ENCODE measurements around the gene GRAMD1C.
A peak's percentile ranks its signal among the peaks of the same experiment; 100 is the strongest.
"Not testable (repeated sequence)": the region's sequence is repeated elsewhere in the genome, so short reads cannot be mapped to it uniquely, and the experiment has no call there.

GRAMD1C gene

DNA sequence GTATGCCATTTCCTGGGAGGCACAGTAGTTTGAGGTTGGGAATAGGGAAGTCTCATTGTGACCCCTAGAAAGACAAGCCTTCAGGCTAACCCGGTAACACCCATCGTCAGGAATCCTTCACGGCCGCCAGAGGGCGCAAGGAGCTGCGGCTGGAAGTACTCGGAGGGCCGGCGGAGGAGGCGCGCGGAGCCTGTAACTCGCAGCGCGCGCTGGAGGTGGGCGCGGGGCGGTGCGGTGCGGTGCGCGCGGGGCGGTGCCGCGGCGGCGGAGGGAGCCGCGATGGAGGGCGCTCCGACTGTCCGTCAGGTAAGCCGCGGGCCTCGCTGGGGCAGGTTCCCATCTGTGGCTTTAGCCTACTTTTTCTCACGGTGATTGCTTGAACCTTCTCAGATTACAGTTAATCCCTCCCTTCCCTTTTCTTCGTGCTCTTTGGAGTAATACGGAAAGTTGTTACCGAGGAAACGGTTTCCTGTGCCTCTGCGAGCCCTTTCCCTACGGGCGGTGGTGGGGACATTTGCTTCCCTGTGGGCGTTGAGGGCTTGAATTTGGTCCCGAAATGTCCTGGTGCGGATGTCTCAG lies at the start of gene GRAMD1C:
TSS of gene GRAMD1C (plus strand) at position 158 of the 579 bp plus-strand sequence. CDS start at position 280, 122 bp downstream.
- peak; percentile 89 for DNase-seq

DNA sequence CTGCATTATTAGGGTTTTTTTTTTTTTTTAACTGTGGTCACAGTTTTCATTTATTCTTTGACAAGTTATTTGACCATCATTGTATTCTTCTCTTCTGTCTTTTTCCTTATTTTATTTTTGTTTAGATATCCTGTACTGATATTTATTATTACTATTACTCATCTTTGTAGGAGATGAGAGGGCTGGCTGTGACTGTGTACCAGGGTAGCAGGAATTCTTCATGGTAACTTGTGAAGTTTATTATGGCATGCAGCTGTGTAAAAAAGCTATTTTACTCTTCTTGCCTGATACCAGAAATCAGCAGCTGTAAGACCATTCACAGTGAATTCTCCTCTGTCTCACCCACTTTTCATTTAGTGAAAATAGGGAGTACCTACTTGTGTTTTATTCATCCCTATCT lies 47.2 kb upstream of the GRAMD1C start:
- no peak for DNase-seq

DNA sequence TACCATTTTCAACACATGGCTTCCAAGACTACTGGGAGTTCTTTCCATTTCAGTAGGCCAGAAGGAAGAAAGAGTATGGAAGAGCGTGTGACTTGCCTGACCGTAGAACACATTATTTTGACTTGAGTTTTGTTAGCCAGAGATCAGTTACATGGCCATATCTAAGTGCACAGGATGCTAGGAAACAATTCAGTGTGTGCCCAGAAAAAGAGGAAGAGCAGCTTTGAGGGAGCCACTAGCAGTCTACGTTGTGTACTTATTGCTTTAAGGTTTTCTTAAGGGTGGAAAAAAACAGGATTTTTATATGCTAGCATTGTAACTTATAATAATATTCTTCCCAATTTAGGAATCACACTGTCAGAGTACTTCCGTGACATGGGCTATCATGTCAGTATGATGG lies 44.1 kb upstream of the GRAMD1C start:
- DNase-seq = no peak

DNA sequence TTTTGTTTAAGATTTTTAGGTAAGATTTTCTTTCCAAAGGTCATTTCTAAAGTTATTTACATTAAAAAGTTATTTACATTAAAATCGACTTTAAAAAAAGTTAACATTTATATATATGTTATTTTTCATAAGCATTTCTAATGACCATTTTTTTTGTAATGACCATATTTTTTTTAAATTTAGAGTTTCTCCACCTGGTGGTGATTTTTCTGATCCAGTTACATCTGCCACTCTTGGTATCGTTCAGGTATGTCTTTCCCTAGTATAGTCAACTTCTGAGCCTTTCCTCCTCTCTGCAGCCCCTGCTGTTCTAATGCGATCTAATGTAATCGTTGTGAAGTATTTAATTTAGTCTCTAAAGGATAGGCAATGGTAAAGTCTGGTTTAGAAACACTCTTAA lies 42.9 kb upstream of the GRAMD1C start:
- no peak for DNase-seq

DNA sequence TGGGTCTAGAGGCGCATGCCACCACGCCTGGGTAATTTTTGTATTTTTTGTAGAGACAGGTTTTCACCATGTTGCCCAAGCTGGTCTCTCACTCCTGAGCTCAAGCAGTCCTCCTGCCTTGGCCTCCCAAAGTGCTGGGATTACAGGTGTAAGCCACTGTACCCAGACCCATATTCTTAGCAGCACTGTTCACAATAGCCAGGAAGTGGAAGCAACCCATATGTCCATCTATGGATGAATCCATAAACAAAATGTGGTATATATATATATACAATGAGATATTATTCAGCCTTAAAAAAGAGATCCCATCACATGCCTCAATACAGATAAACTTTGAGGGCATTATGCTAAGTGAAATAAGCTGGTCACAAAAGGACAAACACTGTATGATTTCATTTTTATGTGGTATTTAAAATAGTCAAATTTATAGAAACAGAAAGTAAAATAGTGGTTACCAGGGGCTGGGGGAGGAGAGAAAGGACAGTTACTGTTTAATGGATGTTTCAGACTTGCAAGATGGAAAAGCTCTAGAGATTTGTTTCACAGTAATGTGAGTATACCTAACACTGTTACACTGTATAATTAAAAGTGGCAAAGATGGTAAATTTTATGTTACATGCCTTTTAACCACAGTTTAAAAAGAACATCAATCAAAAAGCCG lies 35.7 kb upstream of the GRAMD1C start:
- DNase-seq = no peak

DNA sequence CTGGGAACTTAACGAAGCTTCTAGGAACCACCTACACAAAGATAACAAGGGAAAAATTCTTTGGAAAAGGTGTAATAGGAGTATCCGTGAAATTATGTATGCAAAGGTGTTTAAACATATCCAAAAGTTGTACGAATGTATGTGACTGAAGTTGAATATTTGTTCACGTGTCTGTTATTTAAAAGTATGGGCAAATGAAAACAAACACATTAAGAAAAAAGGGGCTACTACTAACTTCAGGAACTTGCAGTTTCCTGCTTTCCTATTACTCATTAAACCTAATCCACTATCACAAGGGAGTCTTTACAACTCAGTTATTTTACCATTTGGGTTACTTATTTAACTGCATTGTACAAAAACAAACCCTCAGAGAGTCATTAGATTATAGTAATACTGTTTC lies 33.9 kb upstream of the GRAMD1C start:
- no peak for DNase-seq

DNA sequence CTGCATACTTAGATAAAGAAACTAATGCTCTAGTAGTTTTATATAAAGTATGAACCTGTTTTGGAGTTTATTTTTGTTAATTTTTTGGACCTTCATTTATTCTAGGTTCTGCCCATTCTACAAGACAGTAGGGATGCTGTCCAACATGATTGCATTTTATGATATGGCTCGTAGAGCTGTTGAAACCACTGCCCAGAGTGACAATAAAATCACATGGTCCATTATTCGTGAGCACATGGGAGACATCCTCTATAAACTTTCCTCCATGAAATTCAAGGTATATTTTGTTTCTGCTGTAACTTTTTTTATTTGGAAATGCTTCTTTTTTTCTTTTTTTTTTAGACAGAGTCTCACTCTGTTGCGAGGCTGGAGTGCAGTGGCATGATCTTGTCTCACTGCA lies 33.3 kb upstream of the GRAMD1C start:
- DNase-seq = no peak

DNA sequence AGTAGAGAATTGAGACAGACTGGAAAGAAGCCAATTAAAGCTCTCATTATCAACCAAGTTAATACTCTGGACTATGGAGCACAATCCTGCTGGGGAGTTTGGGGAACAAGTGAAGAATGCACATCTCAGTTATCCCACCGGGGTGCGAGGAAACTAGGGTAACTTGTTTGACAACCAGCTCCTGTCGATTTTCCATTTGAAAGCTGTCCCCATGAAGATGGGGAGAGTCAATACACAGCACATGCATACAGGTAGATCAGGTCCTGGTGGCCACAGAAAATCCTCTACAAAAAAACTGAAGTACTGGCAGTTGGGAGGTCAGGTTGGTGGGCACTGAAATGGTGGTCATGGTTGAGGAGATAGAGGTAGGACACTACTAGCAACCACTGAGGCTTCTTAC lies 25.7 kb upstream of the GRAMD1C start:
- DNase-seq = no peak

DNA sequence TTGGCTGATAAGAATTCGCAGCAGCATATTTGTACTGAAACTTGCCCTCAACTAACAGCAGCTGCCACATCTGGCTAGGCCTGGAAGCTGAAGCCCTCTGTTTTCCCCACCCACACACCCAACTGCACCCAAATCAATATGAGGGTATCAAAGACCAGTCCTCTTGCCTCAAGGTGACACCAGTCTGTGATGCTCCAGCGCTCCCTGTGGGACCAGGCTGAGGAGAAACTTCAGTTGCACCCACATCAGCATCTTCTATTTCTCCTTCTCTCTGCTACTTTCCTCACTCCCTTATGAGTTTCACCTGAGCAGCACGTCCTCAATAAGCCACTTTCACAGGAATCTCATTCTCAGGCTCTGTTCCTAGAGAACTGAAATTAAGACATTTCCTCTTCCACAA lies 18.7 kb upstream of the GRAMD1C start:
- no peak for DNase-seq

DNA sequence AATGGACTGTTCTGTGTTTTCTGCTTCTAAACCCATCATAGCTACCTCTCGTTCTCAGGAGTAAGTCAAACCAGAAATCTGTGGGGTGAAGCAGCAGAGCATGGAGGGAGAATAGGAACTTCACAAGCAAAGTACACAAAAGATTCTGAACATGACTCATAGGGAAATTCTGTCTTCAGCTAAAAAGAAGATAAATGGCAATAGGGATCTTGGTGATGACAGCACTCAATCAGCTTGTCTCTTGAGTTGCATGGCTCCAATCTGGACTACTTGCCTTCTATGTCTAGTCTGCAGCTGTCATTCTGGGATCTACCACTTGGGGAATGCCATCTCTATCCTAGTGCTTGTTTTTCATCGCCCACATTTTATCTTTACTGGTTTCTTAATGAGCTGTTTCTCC lies 13.5 kb upstream of the GRAMD1C start:
- no peak for DNase-seq

DNA sequence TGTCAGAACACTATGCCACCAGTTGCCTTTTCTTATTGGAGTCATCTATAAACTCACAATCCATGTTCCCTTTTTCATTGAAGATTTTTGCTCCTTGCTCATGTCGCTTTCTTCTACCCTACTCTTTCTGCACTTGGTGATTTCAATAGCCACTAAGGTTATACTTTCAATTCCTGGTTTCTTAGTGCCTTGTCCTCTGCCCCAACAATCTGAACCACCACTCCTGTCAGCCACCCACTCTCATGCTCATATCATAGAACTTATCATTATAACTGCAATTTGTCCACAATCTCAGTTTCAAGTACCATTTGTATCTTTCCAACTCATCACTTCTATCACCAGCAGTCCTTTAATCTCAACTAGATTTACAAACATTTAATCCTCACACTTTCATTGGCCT lies 10.0 kb upstream of the GRAMD1C start:
- DNase-seq = no peak

DNA sequence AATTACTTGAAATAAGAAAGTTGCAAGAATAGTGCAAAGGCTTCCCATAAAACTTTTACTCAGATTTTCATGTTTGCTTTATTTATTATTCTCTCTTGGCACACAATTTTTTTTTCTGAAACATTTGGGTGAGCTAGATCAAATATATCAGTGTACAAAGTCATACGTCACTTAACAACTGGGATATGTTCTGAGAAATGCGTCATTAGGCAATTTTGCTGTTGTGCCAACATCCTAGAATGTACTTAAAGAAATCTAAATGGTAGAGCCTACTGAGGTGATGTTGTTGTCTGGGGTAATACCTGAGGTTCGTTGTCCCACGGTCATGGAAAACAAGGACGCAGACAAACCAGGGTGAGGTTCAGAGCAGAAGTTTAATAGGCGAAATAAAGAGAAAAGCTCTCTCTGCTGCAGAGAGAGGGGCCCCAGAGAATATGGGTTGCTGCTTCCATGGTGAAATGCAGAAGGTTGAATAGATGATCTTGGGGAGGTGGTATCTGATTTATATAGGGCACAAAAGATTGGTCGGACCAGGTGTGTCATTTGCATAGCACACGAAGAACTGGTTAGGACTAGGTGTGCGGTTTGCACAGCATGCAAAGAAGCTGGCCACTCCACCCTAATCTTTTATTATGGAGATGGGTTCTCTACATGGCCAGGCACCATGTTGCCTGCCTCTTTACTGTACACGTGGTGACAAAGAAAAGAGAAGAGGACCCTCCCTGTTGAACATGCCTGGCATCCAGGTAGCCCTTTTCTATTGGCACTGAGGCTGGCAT lies 8.8 kb upstream of the GRAMD1C start:
- no peak for DNase-seq

DNA sequence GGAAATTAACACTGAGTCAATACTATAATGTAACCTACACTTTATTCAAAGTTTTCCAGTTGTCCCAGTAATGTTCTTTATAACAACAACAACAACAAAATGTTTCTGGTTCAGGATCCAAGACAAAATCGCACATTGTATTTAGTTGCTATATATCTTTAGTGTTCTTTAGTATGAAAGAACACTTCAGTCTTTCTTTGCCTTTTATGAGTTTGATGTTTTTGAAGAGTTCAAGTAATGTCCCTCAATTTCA lies 7.6 kb upstream of the GRAMD1C start:
- no peak for DNase-seq

DNA sequence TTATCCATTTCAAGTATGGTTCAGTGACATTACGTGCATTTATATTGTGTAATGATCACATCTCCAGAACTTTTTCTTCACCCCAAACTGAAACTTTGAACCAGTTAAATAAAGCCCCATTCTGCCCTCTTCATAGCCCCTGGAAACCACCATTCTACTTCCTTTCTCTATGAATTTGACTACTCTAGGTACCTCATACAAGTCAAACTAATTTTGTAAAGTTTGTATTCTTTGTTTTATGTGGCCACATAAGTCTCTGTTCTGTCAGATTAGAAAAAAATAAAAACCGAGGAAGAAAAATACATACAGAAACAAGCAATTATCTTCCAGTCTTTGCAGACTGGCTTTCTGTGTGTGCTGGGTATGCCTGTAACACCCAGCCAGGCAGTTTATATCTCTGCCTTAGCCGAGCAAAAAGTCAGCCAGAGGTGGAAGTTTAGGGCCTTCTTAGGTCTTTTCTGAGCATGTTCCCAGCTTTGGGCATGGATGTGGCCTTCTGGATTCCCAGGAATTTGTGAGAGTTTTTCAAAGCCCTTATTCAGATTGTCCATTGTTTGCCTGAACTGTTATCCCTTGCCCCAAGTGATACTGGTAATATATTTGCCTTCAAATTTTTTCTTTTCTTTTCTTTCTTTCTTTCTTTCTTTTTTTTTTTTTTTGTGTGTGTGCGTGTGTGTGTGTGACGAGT lies 6.0 kb upstream of the GRAMD1C start:
- DNase-seq = no peak

DNA sequence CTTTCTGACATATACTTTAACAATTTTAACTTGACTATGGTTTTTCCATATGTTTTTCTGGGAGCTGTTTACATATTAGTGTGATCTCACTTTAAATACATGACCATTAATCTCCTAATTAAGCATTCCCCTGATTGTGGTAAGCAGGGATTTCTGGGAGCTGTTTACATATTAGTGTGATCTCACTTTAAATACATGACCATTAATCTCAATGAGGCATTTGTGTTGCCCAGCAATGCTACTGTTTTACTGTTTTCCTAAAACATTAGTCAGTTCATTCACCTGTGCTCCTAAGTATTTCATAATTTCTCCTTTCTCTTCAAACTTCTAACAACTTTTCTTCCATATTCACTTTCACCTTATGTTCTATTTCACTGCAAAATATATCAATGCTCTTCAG lies 3.6 kb upstream of the GRAMD1C start:
- no peak for DNase-seq

DNA sequence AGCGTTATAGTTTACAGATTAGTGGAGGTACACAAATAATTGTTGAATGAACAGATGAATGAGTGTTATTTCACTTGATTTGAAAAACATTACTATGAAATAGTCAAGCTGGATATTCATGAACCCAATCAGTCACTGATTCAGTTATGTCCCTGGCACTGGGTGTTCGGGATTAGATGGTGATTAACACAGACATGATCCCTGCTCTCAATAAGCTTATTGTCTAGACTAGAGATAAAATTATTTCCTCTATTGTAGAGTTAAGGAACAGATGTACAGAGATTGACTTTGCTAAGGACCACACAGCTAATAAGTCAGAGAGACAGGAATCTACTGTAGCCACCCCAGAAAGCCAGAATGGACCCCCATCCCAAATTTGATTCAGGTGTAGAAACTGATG lies 963 bp downstream of the GRAMD1C start:
- no peak for DNase-seq

DNA sequence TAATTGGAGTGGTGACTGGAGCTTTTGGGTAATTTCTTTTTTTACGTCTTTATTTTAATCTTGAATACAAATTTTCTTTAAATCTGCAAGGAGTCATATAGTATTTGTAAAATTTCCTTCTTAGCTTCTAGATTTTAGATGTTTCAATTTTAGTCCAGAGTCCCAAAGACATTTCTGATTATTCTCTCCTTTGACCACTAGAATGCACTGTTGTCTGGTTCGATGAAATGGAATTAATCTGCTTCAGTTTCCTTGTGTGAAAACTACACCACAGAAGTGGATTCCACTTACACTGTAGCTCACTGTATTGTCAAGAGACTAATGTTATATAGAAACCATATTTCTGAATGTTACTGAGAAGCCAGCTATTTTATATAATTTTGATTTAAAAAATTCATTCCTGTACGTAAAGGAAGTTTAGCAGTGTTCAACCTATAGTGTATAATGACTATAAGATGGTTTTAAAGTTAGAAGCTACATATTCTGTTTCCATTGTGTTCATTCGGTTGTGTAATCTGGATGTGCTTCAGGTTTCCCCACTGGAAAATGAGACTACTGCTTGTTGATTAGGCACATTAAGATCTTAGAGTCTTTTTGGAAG lies 6.1 kb downstream of the GRAMD1C start:
- DNase-seq = no peak

DNA sequence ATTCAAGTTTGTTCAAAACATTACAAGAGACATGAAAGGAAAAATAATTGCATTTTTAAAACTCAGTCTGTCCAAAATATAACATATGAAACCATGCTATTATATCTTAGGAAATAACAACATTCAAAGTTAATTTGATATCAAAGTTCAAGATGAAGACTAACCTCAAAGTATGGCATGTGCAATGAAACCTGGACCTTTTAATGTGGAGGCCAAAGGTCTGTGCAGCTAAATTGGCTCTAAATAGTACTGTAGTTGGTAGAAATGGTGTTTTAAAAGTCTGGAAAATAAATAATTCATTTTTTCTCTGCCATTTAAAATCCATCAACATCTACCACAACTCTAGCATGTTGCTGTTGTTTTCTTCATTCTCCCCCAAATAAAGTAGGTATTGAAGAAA lies 8.7 kb downstream of the GRAMD1C start:
- DNase-seq = no peak

DNA sequence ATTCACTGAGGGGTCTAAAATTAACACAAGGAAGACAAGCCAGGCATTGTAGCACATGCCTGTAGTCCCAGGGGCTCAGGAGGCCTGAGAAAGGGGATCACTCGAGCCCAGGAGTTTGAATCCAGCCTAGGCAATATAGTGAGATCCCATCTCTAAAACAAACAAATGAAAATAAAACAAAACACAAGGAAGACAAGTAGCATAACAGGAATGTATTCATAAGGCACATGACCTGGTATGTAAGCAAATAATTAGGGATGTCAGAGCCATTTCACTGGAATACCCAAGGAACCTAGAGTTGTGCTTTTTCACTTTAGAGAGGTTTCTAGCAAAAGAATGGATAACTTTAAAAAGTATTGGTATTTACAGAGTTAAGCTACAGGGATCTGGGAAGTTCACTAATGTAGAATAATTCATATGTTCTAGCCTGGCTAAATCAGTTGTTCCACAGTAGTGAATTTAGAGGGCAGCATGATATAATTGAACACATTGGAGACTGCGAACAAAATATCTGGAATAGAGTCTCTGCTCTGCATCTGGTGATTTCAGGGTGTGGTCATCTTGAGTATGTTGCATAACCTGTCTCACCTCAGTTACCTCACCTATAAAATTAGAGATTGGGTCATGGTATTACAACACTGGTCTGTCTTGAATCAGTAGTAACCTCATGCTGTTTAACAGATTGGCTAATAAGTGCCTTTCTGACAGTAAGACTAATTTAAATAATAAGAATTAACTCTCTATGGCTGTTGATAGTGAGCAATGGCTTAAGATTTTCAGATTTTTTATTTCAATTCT lies 9.3 kb downstream of the GRAMD1C start:
- DNase-seq = no peak

DNA sequence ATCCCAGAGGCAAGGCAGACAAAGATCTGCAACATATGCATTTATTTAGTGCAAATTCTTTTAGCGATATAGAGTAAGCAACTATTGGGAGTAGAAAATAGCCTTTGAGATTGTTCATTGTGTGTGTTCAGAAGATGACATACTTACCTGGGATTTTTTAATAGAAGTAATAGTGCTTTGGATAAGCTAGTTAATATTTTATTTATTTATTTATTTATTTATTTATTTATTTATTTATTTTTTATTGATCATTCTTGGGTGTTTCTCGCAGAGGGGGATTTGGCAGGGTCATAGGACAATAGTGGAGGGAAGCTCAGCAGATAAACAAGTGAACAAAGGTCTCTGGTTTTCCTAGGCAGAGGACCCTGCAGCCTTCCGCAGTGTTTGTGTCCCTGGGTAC lies 10.5 kb downstream of the GRAMD1C start:
- DNase-seq = not testable (repeated sequence)

DNA sequence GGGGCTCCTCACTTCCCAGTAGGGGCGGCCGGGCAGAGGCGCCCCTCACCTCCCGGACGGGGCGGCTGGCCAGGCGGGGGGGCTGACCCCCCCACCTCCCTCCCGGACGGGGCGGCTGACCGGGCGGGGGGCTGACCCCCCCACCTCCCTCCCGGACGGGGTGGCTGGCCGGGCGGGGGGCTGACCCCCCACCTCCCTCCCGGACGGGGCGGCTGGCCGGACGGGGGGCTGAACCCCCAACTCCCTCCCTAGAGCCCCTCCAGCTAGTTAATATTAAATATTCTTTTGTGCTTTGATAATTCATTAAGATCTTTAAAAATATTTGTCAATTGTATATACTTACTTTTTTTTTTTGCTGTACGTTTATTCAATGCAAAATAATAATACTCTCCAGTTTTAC lies 11.3 kb downstream of the GRAMD1C start:
- DNase-seq = not testable (repeated sequence)

DNA sequence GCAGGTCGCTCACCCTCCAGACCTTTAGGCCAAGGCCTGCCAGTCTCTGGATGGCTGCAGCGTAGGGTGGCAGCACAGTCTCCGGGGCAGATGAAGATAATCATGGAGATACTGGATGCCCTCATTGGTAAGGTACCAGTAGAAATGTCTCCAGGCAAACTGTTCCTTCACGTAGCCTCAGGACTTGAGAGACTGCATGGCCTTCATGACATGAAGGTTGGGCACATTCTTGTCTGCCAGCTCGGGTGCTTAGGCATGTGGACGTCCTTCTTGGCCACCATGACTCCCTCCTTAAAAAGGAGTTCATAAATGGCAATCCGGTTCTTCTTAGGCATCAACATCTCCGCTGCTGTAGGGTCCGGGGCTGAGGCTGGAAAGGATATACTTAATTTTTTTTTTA lies 11.8 kb downstream of the GRAMD1C start:
- not testable (repeated sequence) for DNase-seq

DNA sequence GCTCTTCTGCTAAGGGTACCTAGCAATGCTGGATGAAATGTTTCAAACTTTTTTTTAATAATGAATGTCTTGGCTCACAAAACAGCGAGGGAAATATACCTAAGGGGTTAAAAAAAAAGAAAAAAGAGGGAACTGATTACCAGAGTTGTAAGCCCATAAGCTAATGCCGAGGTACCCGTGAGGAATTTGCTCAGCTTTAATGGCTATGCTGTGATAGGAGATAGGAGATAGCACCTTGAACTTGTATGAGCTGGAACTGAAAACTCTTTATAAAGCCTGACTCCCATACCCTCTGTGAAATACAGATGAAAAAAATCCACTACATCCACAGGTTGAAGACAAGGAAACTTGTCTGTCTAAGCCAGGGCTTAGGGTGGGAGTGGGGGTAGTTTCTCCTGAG lies 13.9 kb downstream of the GRAMD1C start:
- DNase-seq = no peak
